SH-SY5Y (cell line): Measurements from ENCODE around the gene RNF39.

Experiments
- GATA2 ChIP-seq: IDR thresholded peaks from 2 replicates; pipeline ENCODE4 v1.6.1; 2011; ENCODE audit warnings: mild to moderate bottlenecking, low read depth, low read length
- GATA3 ChIP-seq: IDR thresholded peaks from 2 replicates; pipeline ENCODE4 v1.6.1; 2011; ENCODE audit warnings: low read depth, mild to moderate bottlenecking, low read length, moderate library complexity

DNA sequence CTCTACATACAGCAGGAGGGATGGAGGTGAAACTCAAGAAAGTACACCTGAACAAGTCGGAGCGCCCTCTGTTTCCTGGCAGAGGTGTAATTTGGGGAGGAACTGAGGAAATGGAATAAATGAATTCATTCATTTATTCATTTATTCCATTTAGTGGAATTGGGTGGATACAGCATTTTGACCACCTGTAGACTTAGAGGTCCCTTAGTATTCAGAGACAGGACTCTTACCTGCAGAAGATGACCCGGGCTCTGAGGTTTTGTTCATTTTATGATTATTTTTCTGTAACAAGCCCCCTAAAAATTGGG is 28.3 kb upstream of the RNF39 start:
- no peak for TF ChIP-seq GATA2
- TF ChIP-seq GATA3 = no peak
